ENCODE results near the gene POU2F2.

POU2F2 gene

DNA sequence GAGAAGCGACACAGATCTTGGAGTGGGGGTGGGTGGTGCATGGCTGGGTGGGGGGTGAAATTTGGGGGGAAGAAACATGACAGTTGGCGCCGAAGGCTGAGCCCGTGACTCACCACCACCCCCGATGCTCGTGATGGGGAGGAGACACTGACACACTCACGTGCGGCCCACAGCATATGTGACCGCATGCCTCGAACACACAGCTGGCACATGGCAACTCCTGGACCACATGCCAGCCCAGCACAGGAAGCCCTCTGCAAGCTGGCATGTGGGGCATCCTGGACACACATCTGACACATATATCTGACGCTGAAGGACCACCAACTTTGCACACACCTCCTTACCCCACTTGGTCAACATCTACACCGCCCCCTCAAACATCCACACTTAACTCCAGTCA is 61.0 kb downstream of the POU2F2 start:
- Histone ChIP-seq H3K9ac (no peak overlapping the region), H3K79me2 (ENCODE audit: insufficient read depth, low read depth) (no peaks in the 10 kb centered on the region), H3K4me1 (ENCODE audit: low read depth, poor library complexity, severe bottlenecking) (peaks cover 6% of the 10 kb centered on the region), H3K27me3 (ENCODE audit: insufficient read depth, low read depth) (peaks cover 34% of the 10 kb centered on the region), H3K36me3 (ENCODE audit: insufficient read depth) (no peaks in the 10 kb centered on the region), H4K20me1 (ENCODE audit: insufficient read depth) (no peaks in the 10 kb centered on the region), H3K4me2 (no peak overlapping the region), H2AFZ (ENCODE audit: low read depth) (no peak overlapping the region), H3K4me3 (IDR thresholded peaks at IDR 0.05; ENCODE audit: insufficient read depth, low read depth, low read length) (no peak overlapping the region), H3K27ac (no peak overlapping the region)
- TF ChIP-seq, protein P1, sequence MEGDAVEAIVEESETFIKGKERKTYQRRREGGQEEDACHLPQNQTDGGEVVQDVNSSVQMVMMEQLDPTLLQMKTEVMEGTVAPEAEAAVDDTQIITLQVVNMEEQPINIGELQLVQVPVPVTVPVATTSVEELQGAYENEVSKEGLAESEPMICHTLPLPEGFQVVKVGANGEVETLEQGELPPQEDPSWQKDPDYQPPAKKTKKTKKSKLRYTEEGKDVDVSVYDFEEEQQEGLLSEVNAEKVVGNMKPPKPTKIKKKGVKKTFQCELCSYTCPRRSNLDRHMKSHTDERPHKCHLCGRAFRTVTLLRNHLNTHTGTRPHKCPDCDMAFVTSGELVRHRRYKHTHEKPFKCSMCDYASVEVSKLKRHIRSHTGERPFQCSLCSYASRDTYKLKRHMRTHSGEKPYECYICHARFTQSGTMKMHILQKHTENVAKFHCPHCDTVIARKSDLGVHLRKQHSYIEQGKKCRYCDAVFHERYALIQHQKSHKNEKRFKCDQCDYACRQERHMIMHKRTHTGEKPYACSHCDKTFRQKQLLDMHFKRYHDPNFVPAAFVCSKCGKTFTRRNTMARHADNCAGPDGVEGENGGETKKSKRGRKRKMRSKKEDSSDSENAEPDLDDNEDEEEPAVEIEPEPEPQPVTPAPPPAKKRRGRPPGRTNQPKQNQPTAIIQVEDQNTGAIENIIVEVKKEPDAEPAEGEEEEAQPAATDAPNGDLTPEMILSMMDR (conservative IDR thresholded peaks at IDR 0.05; ENCODE audit: low read depth, low read length) = no peak

DNA sequence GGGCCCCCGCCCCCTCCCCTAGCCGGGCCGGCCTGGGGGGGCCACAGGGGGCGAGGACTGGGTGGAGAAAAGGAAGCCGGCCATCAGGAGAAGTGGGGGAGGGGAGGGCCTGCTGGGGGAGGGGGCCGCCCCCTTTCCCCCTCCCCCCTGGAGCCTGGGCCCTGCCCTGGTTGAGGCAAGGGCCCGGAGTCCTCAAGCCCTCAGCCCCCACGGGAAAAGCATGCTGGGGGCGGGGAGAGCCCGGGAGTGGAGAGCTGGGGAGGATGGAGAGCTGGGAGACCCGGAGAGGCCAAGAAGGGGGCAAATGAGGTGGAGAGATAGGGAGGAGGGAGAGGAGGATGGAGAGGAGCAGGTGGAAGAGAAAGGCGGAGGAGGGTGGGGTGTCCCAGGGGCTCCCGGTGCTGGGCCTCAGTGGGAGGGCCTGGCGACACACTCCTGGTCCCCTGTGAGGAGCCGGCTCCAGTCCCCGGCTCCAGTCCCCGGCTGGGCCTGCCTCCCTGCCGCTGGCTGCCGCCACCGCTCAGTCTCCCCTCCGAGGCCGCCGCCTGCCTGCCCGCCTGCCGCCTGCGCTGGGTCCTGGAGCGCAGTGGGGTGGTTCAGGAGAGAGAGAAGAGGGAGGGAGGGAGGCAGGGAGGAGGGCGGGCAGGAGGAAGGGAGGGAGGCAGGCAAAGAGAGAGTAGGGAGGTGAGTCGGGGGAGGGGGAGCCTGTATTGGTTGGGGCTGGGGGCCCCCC is 62.5 kb downstream of the POU2F2 start, which contains the start of gene GRIK5:
TSS of gene GRIK5 (minus strand) at position 588 of the 733 bp plus-strand sequence. CDS start 4,436 bp downstream, outside the sequence.
- no peak within 1 kb of the TSS for H3K9ac ChIP-seq
- no peak within 1 kb of the TSS for H3K4me3 ChIP-seq (IDR thresholded peaks at IDR 0.05; ENCODE audit: insufficient read depth, low read depth, low read length)
- H4K20me1 ChIP-seq (ENCODE audit: insufficient read depth) = no peaks in the 10 kb centered on the region

DNA sequence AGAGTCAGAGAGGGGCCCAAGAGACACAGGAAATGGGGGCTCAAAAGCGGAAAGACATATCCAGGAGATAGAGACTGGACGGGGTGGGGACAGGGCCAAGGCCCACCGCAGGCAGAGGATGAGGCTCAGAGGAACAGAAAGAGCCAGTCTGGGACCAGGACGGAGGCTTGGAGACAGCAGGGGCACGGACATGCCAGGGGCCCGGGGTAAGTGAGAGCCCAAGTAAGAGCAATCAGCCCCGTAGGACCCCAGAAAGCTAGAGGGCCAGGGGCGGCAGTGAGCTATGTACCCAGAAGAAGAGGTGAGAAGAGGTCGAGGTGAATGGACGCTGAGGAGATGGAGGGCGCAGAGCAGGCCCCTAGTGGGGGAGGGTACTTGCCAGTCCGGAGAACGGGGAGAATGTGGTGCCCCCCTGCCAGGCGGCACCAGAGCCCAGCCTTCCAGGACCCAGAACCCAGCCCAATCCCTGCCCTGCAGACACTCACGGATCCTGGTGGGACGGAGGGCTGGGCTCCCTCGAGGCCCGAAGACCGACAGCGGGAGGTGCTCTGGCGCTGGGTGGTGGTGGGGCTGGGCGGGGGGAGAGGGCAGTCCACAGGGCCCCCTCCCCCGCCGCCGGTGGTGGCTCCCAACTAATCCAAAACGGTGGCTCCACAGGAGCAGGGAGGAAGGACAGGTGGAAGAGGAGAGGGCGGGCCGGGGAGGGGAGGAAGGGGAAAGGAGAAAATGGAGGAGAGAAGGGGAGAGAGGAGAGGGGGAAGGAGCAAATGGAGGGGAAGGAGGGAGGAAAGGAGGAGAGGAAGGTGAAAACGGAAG is 63.3 kb downstream of the POU2F2 start:
- no peak overlapping the region for H3K4me3 ChIP-seq (IDR thresholded peaks at IDR 0.05; ENCODE audit: insufficient read depth, low read depth, low read length)
- no peaks in the 10 kb centered on the region for H3K36me3 ChIP-seq (ENCODE audit: insufficient read depth)
- no peak overlapping the region for H3K27ac ChIP-seq
- no peak overlapping the region for H2AFZ ChIP-seq (ENCODE audit: low read depth)
- no peak overlapping the region for H3K9ac ChIP-seq
- no peaks in the 10 kb centered on the region for H3K4me1 ChIP-seq (ENCODE audit: low read depth, poor library complexity, severe bottlenecking)
- no peak overlapping the region for H3K4me2 ChIP-seq
- H4K20me1 ChIP-seq (ENCODE audit: insufficient read depth) = no peaks in the 10 kb centered on the region
- no peaks in the 10 kb centered on the region for H3K79me2 ChIP-seq (ENCODE audit: insufficient read depth, low read depth)
- TF ChIP-seq, protein P1 (conservative IDR thresholded peaks at IDR 0.05; ENCODE audit: low read depth, low read length) = no peak
- H3K27me3 ChIP-seq (ENCODE audit: insufficient read depth, low read depth) = peaks cover 57% of the 10 kb centered on the region

More for the DNA sequence above, 62.5 kb downstream of the POU2F2 start, which contains the start of gene GRIK5:
- no peaks in the 10 kb centered on the region for H3K36me3 ChIP-seq (ENCODE audit: insufficient read depth)
- H3K4me1 ChIP-seq (ENCODE audit: low read depth, poor library complexity, severe bottlenecking) = peaks cover 3% of the 10 kb centered on the region
- no peak within 1 kb of the TSS for H3K4me2 ChIP-seq
- TF ChIP-seq, protein P1 (conservative IDR thresholded peaks at IDR 0.05; ENCODE audit: low read depth, low read length) = no peak
- H3K79me2 ChIP-seq (ENCODE audit: insufficient read depth, low read depth) = no peaks in the 10 kb centered on the region
- no peak within 1 kb of the TSS for H3K27ac ChIP-seq
- peaks cover 49% of the 10 kb centered on the region for H3K27me3 ChIP-seq (ENCODE audit: insufficient read depth, low read depth)
- no peak within 1 kb of the TSS for H2AFZ ChIP-seq (ENCODE audit: low read depth)

DNA sequence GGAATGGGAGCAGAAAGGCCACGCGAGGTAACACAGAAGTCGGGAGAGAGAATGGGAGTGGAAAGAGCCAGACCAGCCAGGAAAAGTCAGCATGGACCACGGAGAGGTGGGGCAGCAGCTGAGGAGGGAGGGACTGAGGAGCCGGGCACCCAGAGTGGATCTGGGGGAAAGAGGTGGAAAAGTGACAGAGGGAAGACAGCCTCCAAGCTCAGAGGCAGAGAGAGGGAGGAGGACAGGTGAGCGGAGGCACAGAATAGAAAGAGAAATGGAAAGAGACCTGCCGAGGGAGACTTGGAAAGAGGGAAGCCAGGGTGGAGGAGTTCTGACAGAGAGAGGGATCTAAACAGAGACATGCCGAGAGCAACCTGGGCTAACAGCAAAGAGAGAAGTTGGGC is 63.9 kb downstream of the POU2F2 start:
- H3K79me2 ChIP-seq (ENCODE audit: insufficient read depth, low read depth) = no peaks in the 10 kb centered on the region
- no peaks in the 10 kb centered on the region for H4K20me1 ChIP-seq (ENCODE audit: insufficient read depth)
- H3K4me2 ChIP-seq = no peak overlapping the region
- no peaks in the 10 kb centered on the region for H3K4me1 ChIP-seq (ENCODE audit: low read depth, poor library complexity, severe bottlenecking)
- no peaks in the 10 kb centered on the region for H3K36me3 ChIP-seq (ENCODE audit: insufficient read depth)
- H3K27ac ChIP-seq = no peak overlapping the region
- H3K27me3 ChIP-seq (ENCODE audit: insufficient read depth, low read depth) = peaks cover 62% of the 10 kb centered on the region
- H3K9ac ChIP-seq = no peak overlapping the region
- no peak overlapping the region for H3K4me3 ChIP-seq (IDR thresholded peaks at IDR 0.05; ENCODE audit: insufficient read depth, low read depth, low read length)
- TF ChIP-seq, protein P1 (conservative IDR thresholded peaks at IDR 0.05; ENCODE audit: low read depth, low read length) = no peak
- H2AFZ ChIP-seq (ENCODE audit: low read depth) = no peak overlapping the region

Data from KMS-11 (cell line).